Panc1 (cell line): Measurements from ENCODE around the gene SYNPR. TPM values are rescaled to one million over a fixed set of nuclear protein-coding genes. Genes with fewer than 3 reads are reported as not detected.

Source experiments
- ATAC-seq: fragments of 200-7000 bp; cut with Tn5 transposase; 2 replicates; pipeline ENCODE4 v1.9.1; 2020; ENCODE audit warnings: mild to moderate bottlenecking, moderate library complexity
- BruUV-seq: library from RNA; stranded (reverse); fragments of 400-500 nt; replicated peaks from 2 replicates; lab custom pipeline; 2021; lab: Mats Ljungman, UMichigan
- CTCF ChIA-PET: fragments of 300-600 bp; sonication (Branson Sonifier 250); formaldehyde crosslinking; loops from one replicate; lab custom pipeline; 2022; ENCODE audit warnings: antibody characterized with exemption; lab: Charles Lee
- POLR2A ChIA-PET: fragments of 300-600 bp; sonication (Branson Sonifier 250); formaldehyde crosslinking; loops from one replicate; lab custom pipeline; 2022; ENCODE audit warnings: antibody characterized with exemption; lab: Charles Lee
- DNase-seq: peaks from one replicate; pipeline ENCODE4 v3.0.0-alpha.2; 2010; ENCODE audit warnings: low read depth, low spot score
- H3K27ac ChIP-seq: 2 replicates; pipeline ENCODE4 v1.5.1; 2011; ENCODE audit warnings: mild to moderate bottlenecking, low read length, inconsistent platforms
- H3K27me3 ChIP-seq: fragments of 200-500 bp; sonication (Bioruptor generic); 2 replicates; pipeline ENCODE4 v1.6.0; 2014; ENCODE audit warnings: low read length, inconsistent platforms; ENCODE audit not compliant: control insufficient read depth, insufficient read depth
- H3K36me3 ChIP-seq: fragments of 200-500 bp; sonication (Bioruptor generic); 2 replicates; pipeline ENCODE4 v1.5.1; 2014; ENCODE audit warnings: inconsistent platforms, mild to moderate bottlenecking, low read length, moderate library complexity; ENCODE audit not compliant: control insufficient read depth, insufficient read depth
- H3K4me1 ChIP-seq: 2 replicates; pipeline ENCODE4 v1.5.1; 2011; ENCODE audit warnings: inconsistent platforms, mild to moderate bottlenecking, low read length, moderate library complexity; ENCODE audit not compliant: control insufficient read depth, insufficient read depth
- H3K4me3 ChIP-seq, 2 experiments: 2 replicates each; pipeline ENCODE4 v1.5.1; 2011 to 2012; ENCODE audit warnings: low read depth in 2 of 2, low read length in 2 of 2, mild to moderate bottlenecking in 2 of 2, inconsistent platforms in 1 of 2, moderate library complexity in 1 of 2
- H3K9me3 ChIP-seq: fragments of 200-500 bp; sonication (Bioruptor generic); 2 replicates; pipeline ENCODE4 v1.5.1; 2014; ENCODE audit warnings: low read depth, mild to moderate bottlenecking, inconsistent platforms, low read length, moderate library complexity; ENCODE audit not compliant: control insufficient read depth, insufficient read depth
- CTCF ChIP-seq: fragments of 450-650 bp; IDR thresholded peaks from 2 replicates; pipeline ENCODE4 v1.5.1; 2017; ENCODE audit warnings: mild to moderate bottlenecking
- POLR2AphosphoS5 ChIP-seq: IDR thresholded peaks from 2 replicates; pipeline ENCODE4 v1.6.1; 2012; ENCODE audit warnings: mild to moderate bottlenecking, low read depth, low read length, moderate library complexity
- REST ChIP-seq, 2 experiments: IDR thresholded peaks; 2 replicates each; pipeline ENCODE4 v1.6.1; 2011 to 2012; ENCODE audit warnings: low read depth in 2 of 2, control low read depth in 1 of 2, low read length in 1 of 2, mild to moderate bottlenecking in 1 of 2, moderate library complexity in 1 of 2; ENCODE audit not compliant: insufficient read depth in 1 of 2
- SIN3A ChIP-seq: IDR thresholded peaks from 2 replicates; pipeline ENCODE4 v1.6.1; 2012; ENCODE audit warnings: low read depth, mild to moderate bottlenecking, low read length, moderate library complexity, borderline replicate concordance; ENCODE audit not compliant: insufficient read depth
- TCF7L2 ChIP-seq: IDR thresholded peaks from 2 replicates; pipeline ENCODE4 v1.6.1; 2011; ENCODE audit warnings: mild to moderate bottlenecking, low read depth, low read length, inconsistent platforms
- in situ Hi-C: cut with HindIII; loops from 2 replicates; pipeline ENCODE4 v1.10.0; 2016; ENCODE audit warnings: low sequenced_read_pairs, low pct_unique_long_range_greater_than_20kb
- intact Hi-C: fragments of 100-400 bp; cut with micrococcal nuclease; formaldehyde crosslinking; loops from one replicate; pipeline ENCODE4 v1.10.0; 2022; ENCODE audit not compliant: unreplicated experiment
- total RNA-seq: library from RNA; stranded (reverse); gene quantifications from one replicate; pipeline ENCODE4 v1.2.1, GENCODE V29; 2021; ENCODE audit not compliant: unreplicated experiment

Gene SYNPR
- total RNA-seq, 1 experiment from 2014 or later: not detected

- H3K4me3 ChIP-seq: no peak overlapping the region
- BruUV-seq: no TSS peak
- ChIA-PET POLR2A (no interaction called here), CTCF (no interaction called here)
- no peak for TF ChIP-seq SIN3A
- TF ChIP-seq REST (IDR thresholded peaks at IDR 0.05; ENCODE audit: insufficient read depth in 1 of 2, low read depth in 2 of 2, low read length in 1 of 2): no peak
- no peak for TF ChIP-seq POLR2AphosphoS5
- no peak for TF ChIP-seq CTCF
- no peak for TF ChIP-seq TCF7L2
- H3K9me3 ChIP-seq: no peaks in the 10 kb centered on the region
- H3K36me3 ChIP-seq: no peaks in the 10 kb centered on the region
- no peaks in the 10 kb centered on the region for H3K4me1 ChIP-seq
- no peaks in the 10 kb centered on the region for H3K27me3 ChIP-seq
- H3K27ac ChIP-seq: no peak overlapping the region
- DNase-seq: no peak
- intact Hi-C loops (no loop called here), in situ Hi-C loops (no loop called here)
- ATAC-seq: no peak
Measured at GRCh38 chr3:63242124-63242523, 36.0 kb upstream of the SYNPR start.

GRCh38 chr3:63244486-63244885 is 33.6 kb upstream of the SYNPR start:
- H3K9me3 ChIP-seq: no peaks in the 10 kb centered on the region
- H3K4me3 ChIP-seq: no peak overlapping the region
- H3K36me3 ChIP-seq: no peaks in the 10 kb centered on the region
- no peak overlapping the region for H3K27ac ChIP-seq
- CTCF ChIA-PET: no interaction called here
- POLR2A ChIA-PET: no interaction called here
- BruUV-seq: no TSS peak
- no peaks in the 10 kb centered on the region for H3K27me3 ChIP-seq
- H3K4me1 ChIP-seq: no peaks in the 10 kb centered on the region
- intact Hi-C loops (no loop called here), in situ Hi-C loops (no loop called here)
- TF ChIP-seq TCF7L2 (no peak), POLR2AphosphoS5 (no peak), CTCF (no peak), SIN3A (no peak), REST (IDR thresholded peaks at IDR 0.05; ENCODE audit: insufficient read depth in 1 of 2, low read depth in 2 of 2, low read length in 1 of 2) (no peak)
- DNase-seq: no peak
- ATAC-seq: no peak
